Sciatic nerve (tissue), 2 donors: ENCODE results near the gene U2AF2. TPM values are rescaled to one million over a fixed set of nuclear protein-coding genes. Genes with fewer than 3 reads are reported as not detected.

ENCODE experiments used
- ATAC-seq: fragments of 200-7000 bp; cut with Tn5 transposase; one replicate; pipeline ENCODE4 v1.9.1; 2020; ENCODE audit warnings: mild to moderate bottlenecking, moderate library complexity
- DNase-seq: peaks from one replicate; pipeline ENCODE4 v3.0.0-alpha.2; 2020; ENCODE audit warnings: low spot score
- intact Hi-C: fragments of 100-400 bp; cut with DNase I; formaldehyde crosslinking; loops from one replicate; pipeline ENCODE4 v1.14.2; 2022
- total RNA-seq: library from RNA; stranded (reverse); fragmentation: NEBNext Ultra II Directional; extraction: Animal tissue kit (Norgen Biotek cat#: 25700); gene quantifications from one replicate; pipeline ENCODE4 v1.2.1, GENCODE V29; 2021
- donor health status: DM: no; HTN: no; CAD: no.
- donor health status: DM: no; HTN: no; CAD: no.

Gene U2AF2
- total RNA-seq, 1 donor from 2014 or later = 127 TPM

DNA sequence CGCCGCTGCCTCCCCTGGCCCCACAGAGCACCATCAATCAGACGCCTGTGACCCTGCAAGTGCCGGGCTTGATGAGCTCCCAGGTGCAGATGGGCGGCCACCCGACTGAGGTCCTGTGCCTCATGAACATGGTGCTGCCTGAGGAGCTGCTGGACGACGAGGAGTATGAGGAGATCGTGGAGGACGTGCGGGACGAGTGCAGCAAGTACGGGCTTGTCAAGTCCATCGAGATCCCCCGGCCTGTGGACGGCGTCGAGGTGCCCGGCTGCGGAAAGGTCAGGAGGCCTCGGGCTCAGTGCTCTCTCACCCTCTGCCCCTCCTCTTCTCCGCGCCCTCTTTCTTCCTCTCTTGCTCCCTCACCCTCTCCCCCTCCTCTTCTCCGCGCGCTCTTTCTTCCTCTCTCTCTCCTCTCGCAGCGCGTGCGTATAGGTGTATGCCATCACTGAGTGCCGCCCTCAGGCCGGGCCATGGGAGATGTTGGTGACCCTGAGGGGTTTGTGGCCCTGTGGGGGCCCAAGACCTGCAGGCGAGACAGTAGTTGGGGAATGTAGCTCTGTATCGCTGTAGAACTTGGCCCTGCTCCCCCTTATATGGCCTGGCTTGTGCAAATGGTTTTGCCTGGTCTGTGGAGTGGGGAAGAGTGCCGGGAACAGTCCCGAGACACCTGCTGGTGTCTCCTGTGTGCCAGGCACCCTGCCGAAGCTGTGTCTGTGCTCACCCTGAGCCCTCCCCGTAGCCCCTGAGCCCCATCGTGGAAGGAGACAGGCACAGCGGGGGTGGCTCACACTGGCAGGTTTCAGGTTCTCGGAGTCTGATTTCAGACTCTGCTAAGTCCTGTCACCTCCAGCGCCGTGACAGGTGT is 14.8 kb downstream of the U2AF2 start:
- intact Hi-C loops = no loop called here
- ATAC-seq (no peak), DNase-seq (no peak)

DNA sequence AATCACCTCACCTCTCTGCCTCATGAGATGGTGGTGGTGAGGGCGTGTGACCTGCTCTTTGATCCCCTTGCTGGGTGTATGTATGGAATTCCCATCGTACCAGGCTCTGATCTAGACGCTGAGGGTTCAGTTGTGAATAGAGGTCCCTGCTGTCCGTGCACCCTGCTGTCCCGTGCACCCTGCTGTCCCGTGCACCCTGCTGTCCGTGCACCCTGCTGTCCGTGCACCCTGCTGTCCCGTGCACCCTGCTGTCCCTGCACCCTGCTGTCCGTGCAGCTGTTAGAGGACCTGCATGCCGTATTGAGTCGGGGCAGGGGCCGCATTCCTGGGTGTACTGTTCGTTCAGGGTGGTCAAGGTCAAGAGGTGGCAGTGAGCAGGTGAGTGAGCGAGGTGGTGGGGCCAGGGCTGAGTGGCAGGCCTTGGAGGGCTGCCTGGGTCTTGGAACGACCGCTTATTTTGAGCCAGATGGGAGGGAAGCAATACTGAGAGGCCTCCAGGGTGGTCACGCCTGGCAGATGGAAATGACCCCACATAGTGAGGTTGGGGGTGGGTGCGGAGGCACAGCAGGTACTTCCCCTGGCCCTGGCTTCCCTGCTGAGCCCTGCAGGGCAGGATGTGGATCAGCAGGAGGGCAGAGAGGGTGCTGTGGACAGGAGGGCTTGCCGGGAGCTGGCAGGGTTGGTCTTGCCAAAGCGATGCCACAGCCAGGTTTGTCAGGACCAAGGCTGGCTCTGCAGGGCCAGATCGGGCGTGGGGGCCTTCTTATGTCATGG is 15.6 kb downstream of the U2AF2 start:
- intact Hi-C loops = no loop called here
- ATAC-seq = no peak
- DNase-seq = no peak

DNA sequence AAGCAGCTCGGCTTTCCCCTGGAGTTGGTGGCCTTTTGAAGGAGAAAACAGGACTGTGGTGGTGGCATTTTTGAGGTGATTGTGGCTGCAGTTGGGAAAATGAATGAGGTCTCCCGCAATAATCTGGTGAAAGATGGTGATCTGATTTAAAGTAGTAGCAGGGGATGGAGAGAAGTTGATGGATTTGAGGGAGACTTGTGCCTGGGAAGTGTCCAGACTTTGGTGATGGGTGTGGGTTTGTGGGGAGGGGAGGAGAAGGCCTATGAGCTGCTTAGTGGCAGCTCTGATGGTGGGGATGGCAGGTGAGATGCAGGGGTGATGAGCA is 16.2 kb downstream of the U2AF2 start:
- intact Hi-C loops = no loop called here
- ATAC-seq (no peak), DNase-seq (no peak)

GRCh38 chr19:55672418-55672817 is 17.6 kb downstream of the U2AF2 start:
- DNase-seq (no peak), ATAC-seq (no peak)
- intact Hi-C loops = no loop called here

DNA sequence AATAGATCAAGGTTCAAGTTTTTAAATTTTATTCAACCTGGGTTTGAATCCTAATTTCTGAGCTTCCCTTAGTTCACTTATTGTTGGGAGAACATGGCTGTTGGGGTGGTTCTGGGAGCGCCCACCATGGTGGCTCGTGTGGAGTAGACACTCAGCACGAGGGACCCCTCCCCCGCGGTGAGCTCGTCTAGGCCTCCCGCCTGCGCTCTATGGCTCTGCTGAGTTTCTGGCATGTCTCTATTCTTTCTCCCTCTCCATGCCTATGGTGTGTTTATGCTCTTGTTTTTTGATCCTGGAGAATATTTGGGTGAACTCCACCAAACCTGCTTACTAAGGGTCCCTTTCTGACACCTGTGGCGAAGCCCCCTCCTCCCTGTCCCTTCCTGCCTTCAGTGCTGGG is 18.6 kb downstream of the U2AF2 start:
- intact Hi-C loops = no loop called here
- ATAC-seq (no peak), DNase-seq (no peak)

- no peak for ATAC-seq
- DNase-seq = no peak
- intact Hi-C loops = no loop called here
Observed at GRCh38 chr19:55673889-55674288, 19.1 kb downstream of the U2AF2 start.

- DNase-seq = no peak
- intact Hi-C loops = no loop called here
- no peak for ATAC-seq
Observed at GRCh38 chr19:55674459-55674840, 19.6 kb downstream of the U2AF2 start.

DNA sequence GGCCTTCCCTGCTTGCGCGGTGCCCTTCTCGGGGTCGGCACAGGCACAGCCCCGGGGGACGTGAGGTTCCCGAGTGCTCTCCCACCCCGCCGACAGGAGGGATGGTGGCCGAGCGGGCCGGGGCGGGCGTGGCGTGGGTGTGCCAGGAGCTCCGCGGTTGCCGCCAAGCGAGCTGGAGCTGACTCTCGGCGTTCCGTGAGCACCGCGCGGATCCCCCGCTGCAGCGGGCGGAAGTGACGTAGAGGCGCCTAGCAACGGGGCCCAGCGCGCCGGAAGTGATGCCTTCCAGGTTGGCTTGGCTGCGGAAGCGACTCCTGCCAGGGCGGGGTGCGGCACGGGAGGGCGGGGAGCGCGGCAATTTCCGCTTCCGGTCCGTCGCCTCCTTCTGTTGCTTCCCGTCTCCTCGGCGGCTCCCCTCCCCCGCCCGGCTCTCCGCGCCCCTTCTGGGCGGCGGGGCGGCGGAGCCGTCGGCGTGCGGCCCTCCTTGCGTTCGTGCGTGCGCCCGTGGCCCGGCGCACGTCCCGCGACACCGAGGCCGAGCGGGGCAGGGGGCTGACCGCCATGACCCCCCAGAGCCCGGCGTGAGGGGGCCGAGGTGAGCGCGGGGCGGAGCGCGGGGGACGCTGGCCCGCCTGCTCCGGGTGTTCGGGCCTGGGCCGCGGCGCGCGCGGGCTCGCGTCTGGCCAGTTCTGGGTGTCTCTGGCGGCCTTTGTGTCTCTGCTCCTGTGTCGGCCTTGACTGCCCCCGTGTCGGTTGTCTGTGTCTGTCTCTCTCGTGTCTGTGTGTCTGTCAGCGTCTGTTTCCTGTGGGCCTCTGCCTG is 20.2 kb downstream of the U2AF2 start, which contains the start of gene EPN1:
Gene EPN1 (plus strand): TSS at position 386 of the 820 bp plus-strand sequence. CDS start 3,402 bp downstream, outside the sequence.
- intact Hi-C loops = no loop called here
- ATAC-seq (peak; percentile 98), DNase-seq (peak; percentile 97)

- ATAC-seq (no peak), DNase-seq (no peak)
- intact Hi-C loops = no loop called here
Observed at GRCh38 chr19:55675661-55676354, 21.0 kb downstream of the U2AF2 start.

- intact Hi-C loops = no loop called here
Observed at GRCh38 chr19:55676383-55676782, 21.5 kb downstream of the U2AF2 start.

DNA sequence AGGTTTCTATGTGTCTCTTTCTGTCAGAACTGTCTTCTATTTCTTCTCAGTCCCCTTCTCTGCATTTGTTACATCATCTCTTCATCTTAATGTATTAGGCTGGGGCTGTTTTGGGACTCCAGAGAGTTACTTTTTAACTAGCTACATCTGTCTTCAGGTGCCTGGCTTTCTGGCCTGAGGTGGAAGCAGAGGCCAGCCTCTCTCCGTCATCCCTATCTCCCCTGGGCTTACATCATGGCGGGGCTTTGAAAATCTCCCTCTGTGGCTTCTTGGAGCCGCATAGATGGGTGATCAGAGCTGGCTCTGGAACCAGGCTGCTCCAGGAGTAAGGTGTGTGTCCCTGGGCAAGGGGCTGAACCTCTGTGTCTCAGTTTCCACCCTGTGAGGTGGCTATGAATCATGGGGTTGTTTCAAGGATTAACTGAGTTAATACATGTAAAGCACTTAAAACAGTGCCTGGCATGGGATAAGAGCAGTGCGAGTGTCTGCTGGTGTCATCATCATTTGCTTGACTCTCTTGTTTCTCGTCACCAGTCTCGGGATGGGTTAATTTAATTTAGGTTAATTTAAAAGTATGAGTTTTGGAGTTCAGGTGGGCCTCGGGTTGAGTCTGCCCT is 22.2 kb downstream of the U2AF2 start:
- ATAC-seq = no peak
- no peak for DNase-seq
- intact Hi-C loops = no loop called here

More at GRCh38 chr19:55676383-55676782, 21.5 kb downstream of the U2AF2 start:
- ATAC-seq = no peak
- DNase-seq = no peak

- ATAC-seq = no peak
- intact Hi-C loops = no loop called here
- DNase-seq = no peak
Observed at GRCh38 chr19:55677572-55678028, 22.8 kb downstream of the U2AF2 start.

GRCh38 chr19:55678121-55678671 is 23.4 kb downstream of the U2AF2 start:
- intact Hi-C loops = no loop called here
- DNase-seq (no peak), ATAC-seq (peak; percentile 47)

DNA sequence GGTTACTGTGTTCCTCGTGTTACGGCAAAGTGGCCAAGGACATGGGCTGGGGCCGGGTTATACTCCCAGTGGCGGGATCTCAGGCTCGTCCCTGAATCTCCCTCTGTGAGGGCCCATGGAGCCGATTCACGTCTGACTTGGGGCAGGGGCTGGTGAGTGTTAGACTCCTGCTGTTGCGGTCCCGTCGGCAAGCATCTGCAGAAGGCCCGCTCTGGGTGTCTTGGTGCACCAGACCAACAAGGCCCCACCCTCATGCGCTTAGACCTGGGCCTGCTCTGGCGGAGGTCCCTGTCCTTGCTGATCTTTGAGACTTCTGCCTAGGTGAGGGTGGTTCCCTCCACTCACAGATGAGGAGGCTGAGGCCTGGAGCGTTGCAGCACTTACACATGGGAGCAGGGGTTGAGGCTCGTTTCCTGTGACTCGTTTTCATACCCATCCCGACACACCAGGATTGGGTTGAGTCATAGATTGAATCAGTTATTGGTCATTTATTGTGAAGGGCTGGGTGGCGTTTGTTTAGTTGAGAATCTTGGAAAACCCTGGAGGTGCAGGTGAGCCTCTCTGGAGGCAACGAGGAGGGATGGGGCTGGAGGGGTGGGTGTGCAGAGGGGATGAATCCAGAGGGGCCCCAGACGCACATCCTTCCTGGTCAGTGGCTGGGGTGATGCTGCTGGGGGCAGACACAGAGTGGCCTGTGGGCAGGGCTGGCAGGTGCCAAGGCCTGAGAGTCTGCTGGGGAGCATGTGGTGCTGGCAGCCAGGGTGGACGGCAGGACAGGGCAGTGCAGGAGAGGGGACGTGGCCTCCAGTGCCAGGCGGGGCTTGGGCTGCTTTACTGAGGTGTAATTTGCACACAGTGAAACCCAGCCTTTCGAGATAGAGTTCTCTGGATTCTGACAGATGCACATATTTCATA is 24.8 kb downstream of the U2AF2 start:
- DNase-seq = no peak
- intact Hi-C loops = no loop called here
- no peak for ATAC-seq

DNA sequence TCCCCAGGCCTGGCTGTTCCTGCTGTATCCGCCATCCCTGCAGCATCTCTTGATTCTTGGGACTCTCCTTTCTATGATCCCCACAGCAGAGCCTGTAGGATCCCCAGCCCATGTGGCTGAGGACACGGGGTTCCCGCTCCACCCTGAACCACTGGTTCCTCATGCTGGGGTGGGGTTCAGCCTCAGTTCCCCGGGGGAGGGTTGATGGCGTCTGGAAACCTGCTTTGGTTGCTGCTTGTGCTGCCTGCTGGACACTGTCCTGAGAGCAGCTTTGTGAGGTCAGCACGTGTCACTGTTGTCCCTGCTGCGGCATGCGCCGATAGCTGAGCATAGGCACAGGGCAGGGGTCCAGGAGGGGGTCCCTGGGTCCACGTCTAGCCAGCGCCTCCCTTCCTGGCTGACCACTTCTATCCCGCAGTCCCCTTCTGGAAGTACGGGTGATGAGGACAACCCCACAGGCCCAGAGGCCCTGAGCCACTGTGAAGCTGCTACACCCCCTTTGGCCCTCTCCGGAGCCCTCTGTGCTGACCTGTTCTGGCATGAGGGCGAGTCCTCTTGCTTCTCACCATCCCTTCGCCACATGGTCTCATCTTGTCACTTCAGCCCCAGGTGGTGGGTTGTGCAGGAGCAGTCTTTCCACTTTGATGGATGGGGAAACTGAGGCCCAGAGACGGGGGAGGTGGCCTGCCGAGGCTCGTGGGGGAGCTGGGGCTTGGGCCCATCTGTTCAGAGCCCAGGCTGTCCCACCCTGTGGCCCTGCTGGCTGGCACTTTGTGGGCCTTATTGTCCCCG is 25.7 kb downstream of the U2AF2 start:
- DNase-seq = no peak
- intact Hi-C loops = no loop called here
- ATAC-seq = no peak
